Measurements from ENCODE around the gene TMEM165.

- TF ChIP-seq POLR2A (IDR thresholded peaks at IDR 0.05) (no peak), CTCF (IDR thresholded peaks at IDR 0.05) (no peak)
Measured at GRCh38 chr4:55347610-55348228, 48.0 kb upstream of the TMEM165 start.
